WTC11 (cell line): Measurements from ENCODE around the gene TSEN2. TPM values are rescaled to one million over a fixed set of nuclear protein-coding genes. Genes with fewer than 3 reads are reported as not detected.
"Not testable (repeated sequence)": the region's sequence is repeated elsewhere in the genome, so short reads cannot be mapped to it uniquely, and the experiment has no call there.

Experiments
- ATAC-seq: fragments of 200-7000 bp; cut with Tn5 transposase; 2 replicates; pipeline ENCODE4 v1.10.0; 2021; ENCODE audit warnings: mild to moderate bottlenecking, moderate library complexity
- CTCF ChIA-PET: fragments of 300-600 bp; sonication (Branson Sonifier 250); formaldehyde crosslinking; loops from one replicate; lab custom pipeline; 2021; ENCODE audit warnings: antibody characterized with exemption; lab: Charles Lee
- POLR2A ChIA-PET: fragments of 350-600 bp; sonication (Branson Sonifier 250); formaldehyde crosslinking; loops from one replicate; lab custom pipeline; 2021; ENCODE audit warnings: antibody characterized with exemption; lab: Charles Lee
- DNase-seq: peaks from one replicate; pipeline ENCODE4 v3.0.0; 2021; ENCODE audit warnings: low spot score
- H3K27ac Mint-ChIP-seq: 2 replicates; pipeline ENCODE4 v1.8.0; 2021; ENCODE audit warnings: mixed read lengths
- H3K27me3 Mint-ChIP-seq: 2 replicates; pipeline ENCODE4 v1.8.0; 2021; ENCODE audit warnings: low read depth, mild to moderate bottlenecking, moderate library complexity, mixed read lengths
- H3K36me3 Mint-ChIP-seq: 2 replicates; pipeline ENCODE4 v1.8.0; 2021; ENCODE audit warnings: mixed read lengths
- H3K4me1 Mint-ChIP-seq: 2 replicates; pipeline ENCODE4 v1.8.0; 2022; ENCODE audit warnings: mixed read lengths
- H3K4me3 Mint-ChIP-seq: 2 replicates; pipeline ENCODE4 v1.8.0; 2021; ENCODE audit warnings: mild to moderate bottlenecking, moderate library complexity, mixed read lengths
- H3K9me3 Mint-ChIP-seq: 2 replicates; pipeline ENCODE4 v1.8.0; 2021; ENCODE audit warnings: mixed read lengths
- ATF3 ChIP-seq: sonication (generic); formaldehyde crosslinking; conservative IDR thresholded peaks from 2 replicates; pipeline ENCODE4 v1.8.1; 2022; ENCODE audit warnings: mild to moderate bottlenecking, missing genetic modification reagents
- CBFB ChIP-seq: sonication (generic); formaldehyde crosslinking; IDR thresholded peaks from 2 replicates; pipeline ENCODE4 v1.8.1; 2022; ENCODE audit warnings: mild to moderate bottlenecking, low read depth, missing genetic modification reagents
- CREM ChIP-seq: sonication (generic); formaldehyde crosslinking; IDR thresholded peaks from 2 replicates; pipeline ENCODE4 v1.8.1; 2022; ENCODE audit warnings: mild to moderate bottlenecking, missing genetic modification reagents, moderate library complexity
- CTCF ChIP-seq: fragments of 200-600 bp; IDR thresholded peaks from 2 replicates; pipeline ENCODE4 v1.8.0; 2022; ENCODE audit warnings: antibody characterized with exemption
- ESRRA ChIP-seq: sonication (generic); formaldehyde crosslinking; IDR thresholded peaks from 2 replicates; pipeline ENCODE4 v1.8.1; 2022; ENCODE audit warnings: mild to moderate bottlenecking, missing genetic modification reagents, borderline replicate concordance
- GTF2I ChIP-seq: fragments of 250-450 bp; sonication (Bioruptor Pico); conservative IDR thresholded peaks from 2 replicates; pipeline ENCODE4 v1.4.0; 2021; ENCODE audit warnings: mild to moderate bottlenecking
- HMGA2 ChIP-seq: fragments of 250-450 bp; sonication (Bioruptor Pico); IDR thresholded peaks from 2 replicates; pipeline ENCODE4 v1.4.0; 2021; ENCODE audit warnings: mild to moderate bottlenecking, moderate library complexity
- JAZF1 ChIP-seq: fragments of 250-450 bp; sonication (Bioruptor Pico); IDR thresholded peaks from 2 replicates; pipeline ENCODE4 v1.9.0; 2021; ENCODE audit warnings: moderate library complexity, mild to moderate bottlenecking, inconsistent platforms
- KAT7 ChIP-seq: sonication (generic); formaldehyde crosslinking; IDR thresholded peaks from 2 replicates; pipeline ENCODE4 v1.8.1; 2023; ENCODE audit warnings: missing genetic modification reagents, mild to moderate bottlenecking, borderline replicate concordance
- MXD4 ChIP-seq: fragments of 250-450 bp; sonication (Bioruptor Pico); IDR thresholded peaks from 2 replicates; pipeline ENCODE4 v1.8.0; 2021; ENCODE audit warnings: mild to moderate bottlenecking, moderate library complexity, borderline replicate concordance
- NFE2L1 ChIP-seq: sonication (generic); formaldehyde crosslinking; IDR thresholded peaks from 2 replicates; pipeline ENCODE4 v1.8.1; 2023; ENCODE audit warnings: missing genetic modification reagents
- OVOL2 ChIP-seq: fragments of 250-450 bp; sonication (Bioruptor Pico); IDR thresholded peaks from 2 replicates; pipeline ENCODE4 v1.9.0; 2021; ENCODE audit warnings: mild to moderate bottlenecking, borderline replicate concordance
- SMAD3 ChIP-seq: sonication (generic); formaldehyde crosslinking; IDR thresholded peaks from 2 replicates; pipeline ENCODE4 v1.8.0; 2022; ENCODE audit warnings: missing genetic modification reagents, mild to moderate bottlenecking, borderline replicate concordance
- ZBTB21 ChIP-seq: sonication (generic); formaldehyde crosslinking; IDR thresholded peaks from 2 replicates; pipeline ENCODE4 v1.8.1; 2023; ENCODE audit warnings: mild to moderate bottlenecking, missing genetic modification reagents, borderline replicate concordance
- ZBTB43 ChIP-seq: sonication (generic); formaldehyde crosslinking; IDR thresholded peaks from 2 replicates; pipeline ENCODE4 v1.8.1; 2023; ENCODE audit warnings: mild to moderate bottlenecking, missing genetic modification reagents
- ZNF396 ChIP-seq: fragments of 250-450 bp; sonication (Bioruptor Pico); IDR thresholded peaks from 2 replicates; pipeline ENCODE4 v1.8.0; 2021; ENCODE audit warnings: mild to moderate bottlenecking, moderate library complexity, borderline replicate concordance
- ZNF671 ChIP-seq: fragments of 250-450 bp; sonication (Bioruptor Pico); IDR thresholded peaks from 2 replicates; pipeline ENCODE4 v1.8.0; 2021; ENCODE audit warnings: mild to moderate bottlenecking
- ZSCAN18 ChIP-seq: fragments of 250-450 bp; sonication (Bioruptor Pico); IDR thresholded peaks from 2 replicates; pipeline ENCODE4 v2.1.2; 2022; ENCODE audit warnings: mild to moderate bottlenecking, moderate library complexity
- total RNA-seq: library from RNA; stranded (reverse); gene quantifications from 3 replicates; pipeline ENCODE4 v1.2.3, GENCODE V29; 2021
- TF ChIP-seq, protein P1 (sequence below): fragments of 250-450 bp; sonication (Bioruptor Pico); IDR thresholded peaks from 2 replicates; pipeline ENCODE4 v1.9.0; 2021; ENCODE audit warnings: mild to moderate bottlenecking
- TF ChIP-seq, protein P2 (sequence below): sonication (generic); formaldehyde crosslinking; IDR thresholded peaks from 2 replicates; pipeline ENCODE4 v1.8.1; 2022; ENCODE audit warnings: mild to moderate bottlenecking, missing genetic modification reagents, moderate library complexity, borderline replicate concordance
- TF ChIP-seq, protein P3 (sequence below): sonication (generic); formaldehyde crosslinking; IDR thresholded peaks from 2 replicates; pipeline ENCODE4 v1.8.0; 2022; ENCODE audit warnings: mild to moderate bottlenecking, missing genetic modification reagents
- TF ChIP-seq, protein P4 (sequence below): sonication (generic); formaldehyde crosslinking; IDR thresholded peaks from 2 replicates; pipeline ENCODE4 v1.8.1; 2023; ENCODE audit warnings: mild to moderate bottlenecking, moderate library complexity, missing genetic modification reagents

The TSEN2 gene
- total RNA-seq, 1 experiment from 2014 or later = 21.1 TPM

GRCh38 chr3:12456441-12456840 is 27.8 kb upstream of the TSEN2 start:
- no peak overlapping the region for H3K4me3 Mint-ChIP-seq
- peaks cover 4% of the 10 kb centered on the region for H3K9me3 Mint-ChIP-seq
- ChIA-PET POLR2A (no interaction called here), CTCF (no interaction called here)
- ATAC-seq = no peak
- H3K4me1 Mint-ChIP-seq = no peaks in the 10 kb centered on the region
- H3K36me3 Mint-ChIP-seq = no peaks in the 10 kb centered on the region
- H3K27me3 Mint-ChIP-seq = no peaks in the 10 kb centered on the region
- H3K27ac Mint-ChIP-seq = no peak overlapping the region
- no peak for TF ChIP-seq HMGA2 (CRISPR knock-in tag)
- no peak for TF ChIP-seq ATF3 (CRISPR knock-in tag)
- TF ChIP-seq ZBTB43 (CRISPR knock-in tag) = no peak
- TF ChIP-seq, protein P1, sequence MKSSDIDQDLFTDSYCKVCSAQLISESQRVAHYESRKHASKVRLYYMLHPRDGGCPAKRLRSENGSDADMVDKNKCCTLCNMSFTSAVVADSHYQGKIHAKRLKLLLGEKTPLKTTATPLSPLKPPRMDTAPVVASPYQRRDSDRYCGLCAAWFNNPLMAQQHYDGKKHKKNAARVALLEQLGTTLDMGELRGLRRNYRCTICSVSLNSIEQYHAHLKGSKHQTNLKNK (CRISPR knock-in tag) = no peak
- TF ChIP-seq, protein P2, sequence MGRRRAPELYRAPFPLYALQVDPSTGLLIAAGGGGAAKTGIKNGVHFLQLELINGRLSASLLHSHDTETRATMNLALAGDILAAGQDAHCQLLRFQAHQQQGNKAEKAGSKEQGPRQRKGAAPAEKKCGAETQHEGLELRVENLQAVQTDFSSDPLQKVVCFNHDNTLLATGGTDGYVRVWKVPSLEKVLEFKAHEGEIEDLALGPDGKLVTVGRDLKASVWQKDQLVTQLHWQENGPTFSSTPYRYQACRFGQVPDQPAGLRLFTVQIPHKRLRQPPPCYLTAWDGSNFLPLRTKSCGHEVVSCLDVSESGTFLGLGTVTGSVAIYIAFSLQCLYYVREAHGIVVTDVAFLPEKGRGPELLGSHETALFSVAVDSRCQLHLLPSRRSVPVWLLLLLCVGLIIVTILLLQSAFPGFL (CRISPR knock-in tag) = no peak
- TF ChIP-seq MXD4 (CRISPR knock-in tag) = no peak
- no peak for TF ChIP-seq NFE2L1 (CRISPR knock-in tag)
- TF ChIP-seq GTF2I (CRISPR knock-in tag) = no peak
- no peak for TF ChIP-seq OVOL2 (CRISPR knock-in tag)
- TF ChIP-seq, protein P3, sequence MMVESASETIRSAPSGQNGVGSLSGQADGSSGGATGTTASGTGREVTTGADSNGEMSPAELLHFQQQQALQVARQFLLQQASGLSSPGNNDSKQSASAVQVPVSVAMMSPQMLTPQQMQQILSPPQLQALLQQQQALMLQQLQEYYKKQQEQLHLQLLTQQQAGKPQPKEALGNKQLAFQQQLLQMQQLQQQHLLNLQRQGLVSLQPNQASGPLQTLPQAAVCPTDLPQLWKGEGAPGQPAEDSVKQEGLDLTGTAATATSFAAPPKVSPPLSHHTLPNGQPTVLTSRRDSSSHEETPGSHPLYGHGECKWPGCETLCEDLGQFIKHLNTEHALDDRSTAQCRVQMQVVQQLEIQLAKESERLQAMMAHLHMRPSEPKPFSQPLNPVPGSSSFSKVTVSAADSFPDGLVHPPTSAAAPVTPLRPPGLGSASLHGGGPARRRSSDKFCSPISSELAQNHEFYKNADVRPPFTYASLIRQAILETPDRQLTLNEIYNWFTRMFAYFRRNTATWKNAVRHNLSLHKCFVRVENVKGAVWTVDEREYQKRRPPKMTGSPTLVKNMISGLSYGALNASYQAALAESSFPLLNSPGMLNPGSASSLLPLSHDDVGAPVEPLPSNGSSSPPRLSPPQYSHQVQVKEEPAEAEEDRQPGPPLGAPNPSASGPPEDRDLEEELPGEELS (CRISPR knock-in tag) = no peak
- no peak for TF ChIP-seq SMAD3 (CRISPR knock-in tag)
- peak; percentile 5 for DNase-seq

GRCh38 chr3:12457380-12457779 is 26.9 kb upstream of the TSEN2 start:
- H3K9me3 Mint-ChIP-seq, ATAC-seq: not testable (repeated sequence)

GRCh38 chr3:12458901-12459300 is 25.4 kb upstream of the TSEN2 start:
- Mint-ChIP-seq H3K27me3 (no peaks in the 10 kb centered on the region), H3K27ac (no peak overlapping the region), H3K4me3 (no peak overlapping the region), H3K36me3 (no peaks in the 10 kb centered on the region), H3K4me1 (no peaks in the 10 kb centered on the region), H3K9me3 (no peaks in the 10 kb centered on the region)
- ATAC-seq (peak; percentile 80), DNase-seq (no peak)
- CTCF ChIA-PET = interaction anchor here (1.6 kb wide), 1 partner anchor 12 kb away, joined by 3 read pairs; no protein-coding TSS in a partner anchor
- POLR2A ChIA-PET = interaction anchor here (0.6 kb wide), 1 partner anchor 273 kb away, joined by 3 read pairs; no protein-coding TSS in a partner anchor
- TF ChIP-seq ESRRA (CRISPR knock-in tag) (no peak), ZSCAN18 (CRISPR knock-in tag) (no peak), ZBTB21 (CRISPR knock-in tag) (no peak), ZNF396 (CRISPR knock-in tag) (no peak), ZNF671 (CRISPR knock-in tag) (no peak), CTCF (no peak), CREM (CRISPR knock-in tag) (no peak), KAT7 (CRISPR knock-in tag) (no peak), JAZF1 (no peak), CBFB (CRISPR knock-in tag) (no peak)
- TF ChIP-seq, protein P1 (CRISPR knock-in tag) = no peak
- TF ChIP-seq, protein P4, sequence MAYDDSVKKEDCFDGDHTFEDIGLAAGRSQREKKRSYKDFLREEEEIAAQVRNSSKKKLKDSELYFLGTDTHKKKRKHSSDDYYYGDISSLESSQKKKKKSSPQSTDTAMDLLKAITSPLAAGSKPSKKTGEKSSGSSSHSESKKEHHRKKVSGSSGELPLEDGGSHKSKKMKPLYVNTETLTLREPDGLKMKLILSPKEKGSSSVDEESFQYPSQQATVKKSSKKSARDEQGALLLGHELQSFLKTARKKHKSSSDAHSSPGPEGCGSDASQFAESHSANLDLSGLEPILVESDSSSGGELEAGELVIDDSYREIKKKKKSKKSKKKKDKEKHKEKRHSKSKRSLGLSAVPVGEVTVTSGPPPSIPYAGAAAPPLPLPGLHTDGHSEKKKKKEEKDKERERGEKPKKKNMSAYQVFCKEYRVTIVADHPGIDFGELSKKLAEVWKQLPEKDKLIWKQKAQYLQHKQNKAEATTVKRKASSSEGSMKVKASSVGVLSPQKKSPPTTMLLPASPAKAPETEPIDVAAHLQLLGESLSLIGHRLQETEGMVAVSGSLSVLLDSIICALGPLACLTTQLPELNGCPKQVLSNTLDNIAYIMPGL (CRISPR knock-in tag) = no peak

More at GRCh38 chr3:12457380-12457779, 26.9 kb upstream of the TSEN2 start:
- POLR2A ChIA-PET, CTCF ChIA-PET, H3K4me3 Mint-ChIP-seq, H3K36me3 Mint-ChIP-seq, DNase-seq, H3K27ac Mint-ChIP-seq, H3K27me3 Mint-ChIP-seq, H3K4me1 Mint-ChIP-seq: not testable (repeated sequence)
